HPDE6-E6E7 (cell line): Measurements from ENCODE around the gene WDPCP.
"Not testable (repeated sequence)": the region's sequence is repeated elsewhere in the genome, so short reads cannot be mapped to it uniquely, and the experiment has no call there.

Experiments
- DNase-seq: peaks from one replicate; pipeline ENCODE4 v3.0.0; 2011; ENCODE audit warnings: missing footprints; ENCODE audit errors: extremely low spot score

WDPCP gene

DNA sequence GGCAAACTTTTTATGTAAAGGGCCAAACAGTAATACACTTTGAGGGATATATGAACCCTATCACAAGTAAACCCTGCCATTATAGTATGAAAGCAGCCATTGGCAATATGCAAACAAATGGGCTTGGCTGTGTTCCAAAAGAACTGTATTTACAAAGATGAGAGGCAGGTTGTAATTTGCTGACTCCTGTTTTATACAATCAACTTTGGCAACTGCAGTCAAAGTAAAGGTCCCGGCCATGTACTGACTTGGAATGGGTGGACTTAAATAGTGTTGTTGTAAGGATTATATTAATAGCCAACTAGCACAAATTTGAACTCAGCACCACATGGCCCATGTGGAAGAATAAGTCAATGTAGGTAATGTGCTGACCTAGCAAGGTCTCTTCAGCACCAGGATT is 223.4 kb downstream of the WDPCP start:
- DNase-seq: no peak

DNA sequence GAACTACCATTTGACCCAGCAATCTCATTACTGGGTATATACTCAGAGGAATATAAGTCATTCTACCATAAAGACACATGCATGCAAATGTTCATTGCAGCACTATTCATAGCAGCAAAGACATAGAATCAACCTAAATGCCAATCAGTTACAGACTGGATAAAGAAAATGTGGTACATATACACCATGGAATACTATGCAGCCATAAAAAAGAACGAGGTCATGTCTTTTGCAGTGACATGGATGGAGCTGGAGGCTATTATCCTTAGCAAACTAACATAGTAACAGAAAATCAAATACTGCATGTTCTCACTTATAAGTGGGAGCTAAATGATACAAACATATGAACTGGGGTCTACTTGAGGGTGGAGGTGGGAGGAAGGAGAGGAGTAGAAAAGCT is 230.6 kb downstream of the WDPCP start:
- not testable (repeated sequence) for DNase-seq

DNA sequence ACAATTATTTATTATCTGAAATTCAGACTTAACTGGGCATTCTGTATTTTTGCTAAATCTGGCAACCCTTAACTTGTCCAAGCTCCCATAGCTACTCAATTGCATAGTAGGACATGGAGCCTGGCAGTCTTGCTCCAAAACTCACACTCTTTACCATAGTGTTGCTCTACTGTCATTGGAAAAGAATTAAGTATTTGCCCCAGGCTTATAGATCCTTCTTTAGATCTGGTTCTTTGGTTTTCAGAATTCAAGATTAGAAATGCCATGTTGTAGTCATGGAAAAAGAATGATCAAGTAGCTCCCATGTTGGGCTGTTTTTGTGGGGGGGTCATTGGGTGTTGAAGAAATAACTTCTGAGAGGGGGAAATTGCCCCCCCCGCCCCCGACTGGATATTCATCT is 240.9 kb downstream of the WDPCP start:
- no peak for DNase-seq

DNA sequence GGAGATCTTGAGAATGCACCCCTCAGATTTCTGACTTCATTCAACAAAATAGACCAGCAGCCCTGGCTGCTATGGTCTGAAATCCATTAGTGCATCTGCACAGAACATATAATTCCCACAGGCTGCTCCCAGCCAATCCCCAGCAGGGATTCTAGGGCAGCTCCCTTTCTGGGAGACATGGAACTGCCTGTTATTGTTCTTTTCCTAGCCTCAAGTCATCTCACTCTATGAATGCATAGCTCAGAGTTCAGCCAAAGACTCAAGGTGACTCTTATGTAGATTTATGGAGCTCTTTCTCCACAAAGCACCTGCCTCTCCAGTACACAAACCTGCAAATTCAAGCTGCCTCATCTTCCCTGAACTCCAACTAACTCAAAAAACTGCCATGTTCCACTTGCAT is 241.9 kb downstream of the WDPCP start:
- DNase-seq: no peak

DNA sequence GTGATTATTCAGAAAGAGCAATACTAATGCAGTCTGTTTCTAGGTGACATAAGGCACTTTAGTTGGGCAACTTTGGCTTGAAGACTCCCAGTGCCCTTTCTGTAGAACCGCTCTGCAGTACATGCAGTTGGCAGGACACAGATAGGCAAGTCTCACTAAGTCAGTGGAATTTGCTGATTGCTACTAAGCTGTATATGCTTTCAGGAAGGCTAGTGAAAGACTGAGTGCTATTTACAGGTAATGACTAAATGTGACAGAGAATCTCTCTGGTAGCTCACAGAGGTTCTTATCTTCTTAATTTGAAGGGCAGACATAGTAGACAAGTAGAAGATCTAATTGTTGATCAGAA is 243.0 kb downstream of the WDPCP start:
- DNase-seq: no peak

DNA sequence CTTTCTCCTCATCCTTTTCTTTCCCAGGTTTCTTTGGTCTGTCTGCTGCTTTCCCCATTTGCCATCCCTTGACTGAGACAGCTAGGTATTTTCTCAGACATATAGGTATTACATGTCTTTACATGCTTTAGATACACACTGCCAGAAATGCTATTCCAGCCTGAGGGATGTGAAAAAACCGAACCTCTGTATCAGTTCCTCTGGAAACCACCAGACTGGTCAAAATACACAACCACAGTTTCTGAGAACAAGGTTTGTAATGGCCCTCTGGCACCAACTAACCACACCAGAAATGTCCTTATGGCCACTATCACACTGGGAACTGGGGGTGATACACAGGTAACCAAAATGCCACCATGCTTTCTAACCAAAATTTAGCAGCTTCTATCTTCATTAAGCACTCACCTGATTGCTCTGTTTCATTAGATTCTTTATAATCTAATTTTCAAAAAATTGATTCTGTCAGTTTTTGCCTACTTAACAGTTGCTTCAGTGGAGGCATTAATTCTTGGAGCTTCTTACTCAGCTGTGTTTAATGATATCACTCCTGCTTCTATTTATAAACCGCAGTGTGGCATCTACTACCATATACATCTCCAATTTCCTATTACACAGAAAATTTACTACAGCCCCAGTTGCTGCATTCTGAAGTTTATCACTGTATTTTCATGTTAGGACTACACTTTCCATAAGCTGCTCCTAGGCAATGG is 243.5 kb downstream of the WDPCP start:
- no peak for DNase-seq

DNA sequence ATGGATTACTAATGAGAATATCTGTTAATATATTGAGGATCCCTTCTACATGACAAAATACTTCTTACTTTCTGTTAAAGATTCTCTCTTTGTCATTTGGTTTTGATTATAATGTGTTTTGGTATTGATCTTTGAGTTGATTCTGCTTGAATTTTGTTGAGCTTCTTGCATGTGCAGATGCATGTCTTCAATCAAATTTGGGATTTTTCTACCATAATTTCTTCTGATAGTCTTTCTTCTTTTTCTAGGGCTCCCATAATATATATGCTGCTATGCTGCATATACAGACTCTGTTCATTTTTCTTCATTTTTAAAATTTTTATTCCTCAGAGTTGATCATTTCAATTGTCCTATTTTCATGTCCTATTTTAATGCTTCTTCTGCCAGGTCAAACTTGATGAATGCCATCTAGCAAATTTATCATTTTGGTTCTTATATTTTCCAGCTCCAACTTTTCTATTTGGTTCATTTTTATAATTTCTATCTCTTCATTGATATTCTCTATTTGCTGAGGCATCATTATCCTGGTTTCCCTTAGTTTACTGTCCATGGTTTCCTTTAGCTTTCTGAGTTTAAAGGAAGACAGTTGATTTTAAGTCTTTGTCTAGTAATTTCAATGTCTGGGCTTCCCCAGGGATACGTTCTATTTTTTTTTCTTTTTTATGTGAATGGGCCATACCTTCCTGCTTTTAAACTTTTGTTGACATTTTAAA is 244.7 kb downstream of the WDPCP start:
- DNase-seq: no peak

DNA sequence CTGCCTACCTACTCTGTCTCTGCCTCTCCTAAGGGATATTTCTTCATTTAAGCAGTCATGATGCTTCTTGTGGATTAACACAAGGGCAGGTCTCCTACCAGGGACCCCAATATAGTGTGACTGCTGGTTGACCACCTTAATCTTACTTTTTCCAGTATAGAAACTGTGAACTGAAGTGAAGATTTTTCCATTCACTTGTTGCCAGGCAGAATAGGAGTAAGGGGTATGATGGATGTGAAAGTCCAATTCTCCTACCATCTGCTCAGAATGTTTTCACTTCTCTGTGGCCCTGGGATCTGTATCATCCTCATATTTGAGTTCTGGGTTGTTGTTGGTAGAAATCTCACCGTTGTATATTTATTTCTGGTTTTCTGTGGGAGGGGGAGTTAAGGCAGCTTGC is 247.8 kb downstream of the WDPCP start:
- no peak for DNase-seq

DNA sequence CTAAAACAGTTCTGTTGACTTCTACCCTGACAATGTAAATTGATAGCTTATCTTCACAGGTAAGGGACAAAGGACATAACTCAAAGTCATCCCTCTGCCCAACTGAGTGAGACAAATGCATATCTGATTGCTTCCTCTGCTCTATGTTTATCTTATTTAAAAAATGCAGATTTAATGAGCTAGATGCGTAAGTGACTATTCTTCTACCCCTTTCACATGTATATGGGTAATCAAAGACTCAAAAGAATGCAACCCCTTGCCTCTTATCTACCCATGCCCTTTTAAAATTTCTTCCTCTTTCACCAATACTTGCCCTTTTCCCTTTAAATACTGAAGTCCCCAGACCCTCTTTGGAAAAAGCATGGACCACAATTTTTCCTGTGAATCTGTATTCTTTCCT is 253.4 kb downstream of the WDPCP start:
- DNase-seq: no peak

DNA sequence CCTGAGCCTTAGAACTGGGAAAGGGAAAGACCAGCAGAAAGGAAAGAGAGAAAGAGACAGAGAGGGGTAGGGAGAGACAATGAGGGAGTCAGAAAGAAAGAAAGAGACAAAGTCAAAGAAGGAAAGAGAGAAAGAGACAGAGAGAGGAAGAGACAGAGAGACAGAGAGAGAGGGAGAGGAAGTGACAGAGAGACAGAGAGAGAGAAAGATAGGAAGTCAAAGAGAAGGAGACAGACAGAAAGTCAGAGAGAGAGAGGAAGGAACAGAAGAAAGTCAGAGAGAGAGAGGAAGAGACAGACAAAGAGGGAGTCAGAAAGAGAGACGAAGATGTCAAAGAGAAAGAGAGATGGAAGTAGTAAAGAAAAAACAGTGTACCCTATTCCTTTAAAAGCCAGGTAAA is 261.8 kb downstream of the WDPCP start:
- DNase-seq: no peak

DNA sequence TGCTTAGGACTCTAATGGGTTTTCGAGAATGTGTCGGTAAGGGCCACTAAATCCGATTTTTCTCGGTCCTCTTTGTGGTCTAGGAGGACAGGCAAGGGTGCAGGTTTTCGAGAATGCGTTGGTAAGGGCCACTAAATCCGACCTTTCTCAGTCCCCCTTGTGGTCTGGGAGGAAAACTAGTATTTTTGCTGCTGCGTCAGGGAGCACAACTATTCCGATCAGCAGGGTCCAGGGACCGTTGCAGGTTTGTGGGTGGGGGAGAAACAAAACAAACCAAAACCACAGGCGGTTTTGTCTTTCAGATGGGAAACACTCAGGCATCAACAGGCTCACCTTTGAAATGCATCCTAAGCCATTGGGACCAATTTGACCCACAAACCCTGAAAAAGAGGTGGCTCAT is 264.6 kb downstream of the WDPCP start:
- DNase-seq: not testable (repeated sequence)

DNA sequence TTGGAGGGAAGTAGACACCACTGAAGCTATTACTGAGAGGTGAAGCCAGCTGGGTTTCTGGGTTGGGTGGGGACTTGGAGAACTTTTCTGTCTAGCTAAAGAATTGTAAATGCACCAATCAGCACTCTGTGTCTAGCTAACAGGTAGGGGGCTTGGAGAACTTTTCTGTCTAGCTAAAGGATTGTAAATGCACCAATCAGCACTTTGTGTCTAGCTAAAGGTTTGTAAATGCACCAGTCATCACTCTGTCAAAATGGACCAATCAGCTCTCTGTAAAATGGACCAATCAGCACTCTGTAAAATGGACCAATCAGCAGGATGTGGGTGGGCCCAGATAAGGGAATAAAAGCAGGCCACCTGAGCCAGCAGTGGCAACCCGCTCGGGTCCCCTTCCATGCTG is 266.3 kb downstream of the WDPCP start:
- DNase-seq: not testable (repeated sequence)

DNA sequence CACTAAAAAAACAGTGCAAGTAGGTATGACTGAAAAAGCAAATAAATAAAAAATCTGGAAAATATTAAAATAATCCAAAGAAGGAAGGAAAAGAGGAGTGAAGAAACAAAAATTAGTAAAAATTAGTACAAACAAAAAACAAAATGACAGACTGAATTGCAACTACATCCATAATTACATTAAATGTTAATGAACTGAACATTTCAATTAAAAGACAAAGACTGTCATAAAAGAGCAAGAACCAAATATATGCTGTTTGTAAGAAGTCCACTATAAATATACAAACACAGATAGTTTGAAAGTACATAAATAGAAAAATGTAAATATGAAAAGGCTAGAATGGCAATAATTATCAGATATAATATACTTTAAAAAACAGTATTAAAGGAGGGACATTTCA is 267.6 kb downstream of the WDPCP start:
- no peak for DNase-seq

DNA sequence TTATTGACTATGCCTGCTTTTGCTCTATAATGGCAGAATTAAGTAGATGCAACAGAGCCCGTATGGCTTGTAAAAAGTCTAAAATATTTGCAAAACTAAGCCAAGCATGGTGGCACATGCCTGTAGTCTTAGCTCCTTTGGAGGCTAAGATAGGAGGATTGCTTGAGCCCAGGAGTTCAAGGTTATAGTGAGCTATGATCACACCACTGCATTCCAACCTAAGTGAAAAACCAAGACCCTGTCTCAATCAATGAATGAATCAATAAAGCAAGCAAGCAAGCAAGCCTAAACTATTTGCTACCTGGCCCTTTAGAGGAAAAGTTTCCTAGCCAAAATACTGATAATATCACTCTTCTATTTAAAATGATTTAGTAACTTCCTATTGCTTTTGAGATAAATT is 277.7 kb downstream of the WDPCP start:
- DNase-seq: no peak

DNA sequence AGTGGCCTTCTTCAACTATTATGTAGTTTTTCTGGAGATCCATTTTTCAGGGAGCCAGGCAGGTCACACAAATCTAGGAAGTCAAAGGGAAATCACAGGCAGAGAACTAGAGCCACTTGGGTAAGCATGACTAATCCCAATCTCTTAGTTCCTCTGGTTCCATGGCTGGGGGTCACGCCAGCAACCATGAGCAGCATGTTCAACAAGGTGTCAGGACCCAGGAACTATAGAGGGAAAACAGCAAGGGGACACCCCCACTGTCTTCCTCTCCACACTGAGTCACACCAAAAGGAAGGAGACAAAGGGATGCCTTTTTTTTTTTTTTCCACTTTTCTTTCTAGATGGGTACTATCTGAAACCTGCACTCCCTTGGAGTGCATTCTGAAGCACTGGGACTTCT is 286.8 kb downstream of the WDPCP start:
- DNase-seq: no peak

DNA sequence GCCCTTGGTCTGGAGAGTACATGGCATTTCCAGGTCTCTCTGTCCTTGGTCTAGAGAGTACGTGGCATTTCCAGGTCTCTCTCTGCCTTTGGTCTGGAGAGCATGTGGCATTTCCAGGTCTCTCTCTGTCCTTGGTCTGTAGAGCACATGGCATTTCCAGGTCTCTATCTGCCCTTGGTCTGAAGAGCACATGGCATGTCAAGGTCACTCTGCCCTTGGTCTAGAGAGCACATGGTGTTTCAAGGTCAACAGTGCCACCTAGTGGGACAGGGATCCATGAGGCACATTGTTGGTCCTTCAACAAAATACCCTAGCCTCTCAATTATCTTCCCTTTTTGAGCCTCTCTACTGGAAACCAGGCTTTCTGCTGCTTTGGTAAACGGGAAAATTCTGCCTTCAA is 287.4 kb downstream of the WDPCP start:
- DNase-seq: no peak

DNA sequence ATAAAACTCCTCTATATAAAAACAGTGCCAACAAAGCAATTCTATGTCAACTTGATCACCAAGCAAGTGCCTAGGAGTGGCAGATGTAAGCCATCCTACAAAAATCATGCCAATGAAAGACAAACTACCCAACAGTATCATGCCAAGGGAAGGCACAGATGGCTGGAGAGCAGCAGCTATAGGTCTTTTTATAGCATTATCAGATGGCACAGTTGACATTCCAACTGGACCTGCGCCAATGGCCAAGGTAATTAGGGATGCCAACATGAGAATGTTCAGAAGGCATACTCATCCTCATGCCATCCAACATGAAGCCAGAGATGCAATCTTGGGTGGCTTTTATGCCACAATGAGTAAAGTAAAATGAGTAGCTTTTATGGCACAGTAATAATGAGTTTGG is 300.3 kb downstream of the WDPCP start:
- DNase-seq: no peak

DNA sequence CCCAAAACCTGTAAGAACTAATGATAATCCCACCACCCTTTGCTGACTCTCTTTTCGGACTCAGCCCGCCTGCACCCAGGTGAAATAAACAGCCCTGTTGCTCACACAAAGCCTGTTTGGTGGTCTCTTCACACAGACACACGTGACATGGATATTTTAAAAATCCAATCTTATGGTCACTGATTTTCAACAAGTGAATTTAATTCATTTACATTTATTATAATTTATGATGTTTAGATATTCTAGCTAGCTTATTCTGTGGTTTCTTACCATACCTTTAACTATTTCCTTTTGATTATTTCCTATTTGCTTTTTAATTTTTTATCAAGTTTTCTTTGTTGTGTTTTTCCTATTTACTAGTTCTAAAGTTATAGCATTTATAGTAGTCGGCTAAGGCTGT is 301.8 kb downstream of the WDPCP start:
- not testable (repeated sequence) for DNase-seq

DNA sequence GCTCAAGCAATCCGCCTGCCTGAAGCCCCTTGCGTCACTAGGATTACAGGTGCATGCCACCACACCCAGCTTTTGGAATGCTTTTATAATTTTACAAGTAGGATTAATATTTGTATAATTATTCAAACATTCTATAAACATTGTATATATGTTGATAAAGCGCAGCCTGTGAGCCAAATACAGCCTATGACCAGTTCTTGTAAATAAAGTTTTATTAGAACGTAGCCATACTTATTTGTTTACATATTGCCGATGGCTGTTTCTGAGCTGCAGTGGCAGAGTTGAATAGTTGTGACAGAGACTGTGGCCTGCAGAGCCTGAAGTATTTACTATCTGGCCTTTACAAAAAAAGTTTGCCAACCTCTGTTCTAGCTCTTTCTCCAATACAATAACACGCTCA is 305.0 kb downstream of the WDPCP start:
- no peak for DNase-seq

DNA sequence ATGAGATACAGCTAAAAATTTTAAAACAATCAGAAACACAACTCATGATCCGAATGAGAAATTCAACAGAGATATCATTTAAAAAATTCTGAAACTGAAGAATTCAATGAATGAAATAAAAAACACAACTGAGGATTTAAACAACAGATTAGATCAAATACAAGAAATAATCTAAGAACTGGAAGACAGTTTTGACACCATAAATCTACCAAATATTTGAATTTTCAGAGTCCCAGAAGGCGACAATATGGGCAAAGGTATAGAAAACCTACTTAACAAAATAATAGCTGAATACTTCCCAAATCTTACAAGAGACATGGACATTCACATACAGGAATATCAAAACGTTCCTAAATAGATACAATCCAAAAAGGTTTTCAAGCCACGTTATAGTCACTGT is 315.7 kb downstream of the WDPCP start:
- DNase-seq: no peak

DNA sequence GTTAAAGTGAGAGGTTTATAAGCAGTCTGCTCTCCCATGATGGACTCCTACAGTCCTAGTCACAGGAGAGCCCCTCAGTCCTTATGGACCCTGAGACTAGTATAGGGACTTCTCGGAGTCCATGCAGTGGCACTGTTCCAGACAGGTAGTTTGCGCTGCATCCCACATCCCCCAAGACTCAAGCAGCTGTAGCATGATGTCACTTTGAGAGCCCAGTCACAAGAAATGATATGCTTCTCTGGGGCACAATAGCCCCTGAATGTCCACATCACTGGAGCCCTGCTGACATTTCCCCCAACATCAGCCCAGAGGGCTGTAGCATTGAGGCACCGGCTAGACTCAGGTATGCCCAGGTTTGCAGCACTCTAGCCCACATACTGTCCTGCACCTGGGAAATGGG is 317.6 kb downstream of the WDPCP start:
- DNase-seq: no peak

DNA sequence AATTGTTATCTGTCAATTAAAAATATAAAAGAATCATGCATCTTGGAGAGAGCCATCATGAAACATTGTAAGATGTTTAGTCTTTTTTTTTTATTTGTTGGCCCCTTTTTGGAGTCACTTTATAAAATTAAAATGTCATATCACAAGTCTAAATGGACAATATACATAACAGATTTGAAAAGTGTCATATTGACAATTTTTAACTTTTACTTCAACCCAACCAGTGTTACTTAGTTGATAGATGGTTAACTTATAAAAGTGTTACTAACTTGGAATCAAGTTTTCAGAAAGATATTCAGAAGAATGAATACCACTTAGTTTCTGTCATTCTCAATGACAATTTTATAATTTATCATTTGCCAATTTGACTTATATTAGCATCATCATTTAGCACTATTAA is 319.3 kb downstream of the WDPCP start:
- no peak for DNase-seq

DNA sequence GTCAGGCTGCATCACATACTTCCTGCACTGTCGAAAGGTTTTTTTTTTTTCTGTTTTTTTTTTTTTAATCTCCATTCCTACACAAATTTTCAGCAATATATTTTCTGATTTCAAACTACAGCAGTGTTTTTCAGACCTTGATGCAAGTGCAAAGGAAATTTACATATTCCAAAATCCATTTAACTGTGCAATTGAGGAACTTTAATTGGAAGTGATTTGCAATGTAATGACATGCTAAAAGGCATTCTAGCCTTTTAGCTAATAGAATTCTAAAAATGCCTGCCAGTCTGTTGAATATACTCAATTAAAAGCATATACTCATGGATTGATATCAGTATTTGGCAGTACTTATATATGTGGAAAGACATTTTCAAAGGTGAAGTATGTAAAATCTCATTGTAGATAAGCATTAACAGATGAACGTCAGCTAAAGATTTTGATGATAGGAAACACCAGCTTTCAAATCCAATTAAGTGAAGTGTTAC is 327.1 kb downstream of the WDPCP start:
- no peak for DNase-seq

DNA sequence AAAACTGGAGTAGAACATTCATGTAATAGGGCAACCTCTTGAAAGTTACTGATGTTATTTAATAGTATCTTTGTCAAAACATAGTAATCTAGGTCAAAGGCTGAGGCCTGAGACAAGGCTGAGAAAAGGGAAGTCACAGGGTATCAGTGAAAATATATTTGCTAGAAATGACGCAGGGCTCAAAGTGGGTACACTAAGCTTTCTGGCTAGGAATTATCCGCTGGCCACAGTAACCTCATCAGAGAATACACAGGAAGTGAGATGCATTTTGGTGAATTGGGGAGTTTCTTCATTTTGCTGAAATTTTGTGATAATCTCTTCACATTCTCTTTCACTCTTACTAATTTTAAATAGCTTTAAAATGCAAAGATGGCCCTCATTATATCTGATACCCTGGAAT is 330.8 kb downstream of the WDPCP start:
- DNase-seq: no peak
